ENCODE measurements around the gene BLOC1S5. TPM values are rescaled to one million over a fixed set of nuclear protein-coding genes. Genes with fewer than 3 reads are reported as not detected.

The BLOC1S5 gene
- total RNA-seq, 1 donor from 2014 or later = 13.8 TPM

DNA sequence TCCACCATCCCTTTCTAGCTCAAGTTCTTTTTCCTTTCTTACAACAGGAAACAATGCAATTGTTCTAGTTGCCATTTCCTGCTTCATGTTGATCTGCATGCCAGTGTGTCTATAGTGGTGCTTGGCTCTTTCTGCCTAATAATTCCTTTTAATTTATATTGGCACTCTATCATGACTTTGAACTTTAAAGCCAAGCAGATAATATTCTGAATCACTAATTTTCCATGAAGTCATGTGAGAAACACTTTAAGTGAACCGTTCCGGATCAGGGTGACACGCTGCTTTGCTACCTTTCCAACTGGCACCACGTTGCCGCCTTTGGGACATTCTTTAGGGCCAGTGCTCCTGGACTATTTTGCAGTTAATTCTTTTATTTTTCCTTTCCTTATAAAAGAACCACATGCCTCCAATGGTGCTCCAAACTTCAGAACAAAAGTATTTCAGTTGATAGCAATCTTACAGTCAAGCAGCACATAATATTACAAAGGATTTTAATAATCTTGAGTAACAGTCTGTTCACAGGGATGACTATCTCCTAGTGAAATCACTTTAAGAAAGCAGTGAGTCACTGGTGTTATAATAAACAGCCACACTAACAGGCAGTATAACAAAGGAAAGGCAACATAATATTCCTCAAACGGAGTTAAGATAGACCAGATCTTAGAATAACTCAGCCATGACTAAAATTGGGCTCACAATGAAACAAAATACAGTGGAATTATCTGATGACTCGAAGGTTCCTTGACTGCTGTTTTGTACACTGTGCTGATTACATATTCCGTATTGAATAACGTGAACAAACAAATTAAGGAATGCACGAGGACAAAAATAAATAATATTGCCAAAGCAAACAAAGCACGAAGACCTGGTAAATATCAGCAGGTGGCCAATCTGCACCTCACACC is 19.0 kb upstream of the BLOC1S5 start:
- intact Hi-C loops (cut with micrococcal nuclease) = no loop called here

DNA sequence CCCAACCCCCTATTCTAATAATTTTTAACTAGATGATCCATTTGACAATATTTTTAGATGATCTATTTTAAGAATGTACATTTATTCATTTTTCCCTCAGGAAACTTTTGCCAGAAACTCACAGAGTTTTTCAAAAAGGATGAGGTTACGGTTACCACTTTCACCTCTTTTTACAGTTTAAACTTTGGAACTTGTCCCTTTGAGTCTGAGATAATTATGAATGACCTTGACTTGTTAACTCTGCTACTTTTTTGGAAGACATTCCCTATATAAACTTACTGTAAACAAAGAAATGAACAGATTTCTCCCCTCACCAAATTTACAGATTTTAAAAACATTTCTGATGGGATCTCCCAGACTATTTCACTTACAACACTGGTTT is 18.4 kb upstream of the BLOC1S5 start:
- intact Hi-C loops (cut with micrococcal nuclease) = no loop called here
- H3K36me3 Mint-ChIP-seq (ENCODE audit: low read depth) = peaks cover 55% of the 10 kb centered on the region
- no peak for DNase-seq
- ATAC-seq (ENCODE audit: low read depth) = no peak
- H3K4me3 Mint-ChIP-seq = no peak overlapping the region
- TF ChIP-seq, protein P1, sequence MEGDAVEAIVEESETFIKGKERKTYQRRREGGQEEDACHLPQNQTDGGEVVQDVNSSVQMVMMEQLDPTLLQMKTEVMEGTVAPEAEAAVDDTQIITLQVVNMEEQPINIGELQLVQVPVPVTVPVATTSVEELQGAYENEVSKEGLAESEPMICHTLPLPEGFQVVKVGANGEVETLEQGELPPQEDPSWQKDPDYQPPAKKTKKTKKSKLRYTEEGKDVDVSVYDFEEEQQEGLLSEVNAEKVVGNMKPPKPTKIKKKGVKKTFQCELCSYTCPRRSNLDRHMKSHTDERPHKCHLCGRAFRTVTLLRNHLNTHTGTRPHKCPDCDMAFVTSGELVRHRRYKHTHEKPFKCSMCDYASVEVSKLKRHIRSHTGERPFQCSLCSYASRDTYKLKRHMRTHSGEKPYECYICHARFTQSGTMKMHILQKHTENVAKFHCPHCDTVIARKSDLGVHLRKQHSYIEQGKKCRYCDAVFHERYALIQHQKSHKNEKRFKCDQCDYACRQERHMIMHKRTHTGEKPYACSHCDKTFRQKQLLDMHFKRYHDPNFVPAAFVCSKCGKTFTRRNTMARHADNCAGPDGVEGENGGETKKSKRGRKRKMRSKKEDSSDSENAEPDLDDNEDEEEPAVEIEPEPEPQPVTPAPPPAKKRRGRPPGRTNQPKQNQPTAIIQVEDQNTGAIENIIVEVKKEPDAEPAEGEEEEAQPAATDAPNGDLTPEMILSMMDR (IDR thresholded peaks at IDR 0.05) = no peak
- no peaks in the 10 kb centered on the region for H3K27me3 Mint-ChIP-seq
- CTCF ChIA-PET = no interaction called here
- H3K4me1 Mint-ChIP-seq = peaks cover 4% of the 10 kb centered on the region
- no peak overlapping the region for H3K27ac Mint-ChIP-seq
- no peaks in the 10 kb centered on the region for H3K9me3 Mint-ChIP-seq
- POLR2A ChIA-PET = no interaction called here

More for the DNA sequence above, 19.0 kb upstream of the BLOC1S5 start:
- peaks cover 60% of the 10 kb centered on the region for H3K36me3 Mint-ChIP-seq (ENCODE audit: low read depth)
- DNase-seq (no peak), ATAC-seq (ENCODE audit: low read depth) (no peak)
- peaks cover 3% of the 10 kb centered on the region for H3K9me3 Mint-ChIP-seq
- TF ChIP-seq, protein P1 (IDR thresholded peaks at IDR 0.05) = no peak
- POLR2A ChIA-PET = no interaction called here
- CTCF ChIA-PET = no interaction called here
- peaks cover 4% of the 10 kb centered on the region for H3K4me1 Mint-ChIP-seq
- no peak overlapping the region for H3K27ac Mint-ChIP-seq
- H3K4me3 Mint-ChIP-seq = no peak overlapping the region
- no peaks in the 10 kb centered on the region for H3K27me3 Mint-ChIP-seq

DNA sequence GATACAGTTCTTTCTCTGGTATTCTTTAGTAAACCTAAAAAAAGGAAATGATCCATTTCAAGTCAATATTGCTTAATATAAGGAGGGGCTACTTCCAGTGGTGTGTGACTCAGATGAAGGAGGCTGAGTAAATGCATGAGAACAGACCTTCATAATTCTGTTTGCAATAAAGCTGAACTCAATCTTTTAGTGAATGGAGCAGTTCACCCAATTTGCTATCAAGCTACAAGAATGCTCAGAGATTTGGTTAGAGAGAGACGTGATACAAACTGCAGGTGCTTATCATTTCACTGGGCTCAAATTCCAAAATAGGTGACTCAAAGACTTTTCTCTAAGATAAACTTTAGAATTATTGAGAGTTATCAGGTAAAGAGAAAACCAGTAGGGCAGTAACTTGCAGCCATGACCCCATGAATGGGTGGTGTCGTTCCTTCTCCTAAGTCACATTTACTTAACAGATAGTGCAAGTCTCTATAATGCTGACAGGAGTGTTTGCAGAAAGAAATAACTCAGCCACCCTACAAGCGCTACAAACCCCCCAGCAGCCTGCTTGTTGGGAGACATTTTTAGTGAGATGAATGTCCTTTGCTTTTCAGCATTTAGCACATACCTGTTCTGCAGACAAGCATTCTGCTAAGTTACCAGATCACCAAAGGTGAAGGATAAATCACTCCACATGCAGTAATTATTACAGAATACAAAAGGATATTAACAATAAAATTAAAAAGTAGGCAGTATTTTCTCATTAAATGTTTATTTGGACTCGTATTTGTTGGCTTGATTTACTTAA is 16.4 kb upstream of the BLOC1S5 start:
- ATAC-seq (ENCODE audit: low read depth) (no peak), DNase-seq (no peak)
- H3K27ac Mint-ChIP-seq = no peak overlapping the region
- H3K4me1 Mint-ChIP-seq = peaks cover 4% of the 10 kb centered on the region
- peaks cover 37% of the 10 kb centered on the region for H3K36me3 Mint-ChIP-seq (ENCODE audit: low read depth)
- H3K4me3 Mint-ChIP-seq = no peak overlapping the region
- intact Hi-C loops (cut with micrococcal nuclease) = no loop called here
- H3K9me3 Mint-ChIP-seq = no peaks in the 10 kb centered on the region
- no peaks in the 10 kb centered on the region for H3K27me3 Mint-ChIP-seq
- POLR2A ChIA-PET = no interaction called here
- CTCF ChIA-PET = no interaction called here
- TF ChIP-seq, protein P1 (IDR thresholded peaks at IDR 0.05) = no peak

DNA sequence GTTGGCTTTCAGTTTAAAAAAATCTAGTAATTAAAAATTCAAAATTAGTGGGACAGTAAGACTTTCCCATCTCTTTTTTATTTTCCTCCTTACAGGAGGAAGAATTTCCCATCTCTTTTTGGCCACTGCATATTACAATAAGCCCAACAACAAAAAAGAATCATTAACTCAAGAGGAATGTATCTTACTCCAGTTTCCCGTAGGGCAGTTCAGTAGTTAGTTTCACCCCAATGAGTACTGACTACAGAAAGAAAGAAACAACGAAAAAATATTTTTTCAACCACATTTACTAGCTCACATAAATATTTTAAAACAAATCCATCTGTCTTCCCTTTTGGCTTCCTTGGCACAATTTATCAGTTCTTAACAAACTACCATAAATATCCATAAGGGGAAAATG is 14.9 kb upstream of the BLOC1S5 start:
- H3K27me3 Mint-ChIP-seq = no peaks in the 10 kb centered on the region
- H3K4me1 Mint-ChIP-seq = peaks cover 4% of the 10 kb centered on the region
- CTCF ChIA-PET = no interaction called here
- no peak overlapping the region for H3K27ac Mint-ChIP-seq
- POLR2A ChIA-PET = no interaction called here
- H3K36me3 Mint-ChIP-seq (ENCODE audit: low read depth) = peaks cover 32% of the 10 kb centered on the region
- DNase-seq = no peak
- TF ChIP-seq, protein P1 (IDR thresholded peaks at IDR 0.05) = no peak
- intact Hi-C loops (cut with micrococcal nuclease) = no loop called here
- no peak for ATAC-seq (ENCODE audit: low read depth)
- no peak overlapping the region for H3K4me3 Mint-ChIP-seq
- no peaks in the 10 kb centered on the region for H3K9me3 Mint-ChIP-seq

DNA sequence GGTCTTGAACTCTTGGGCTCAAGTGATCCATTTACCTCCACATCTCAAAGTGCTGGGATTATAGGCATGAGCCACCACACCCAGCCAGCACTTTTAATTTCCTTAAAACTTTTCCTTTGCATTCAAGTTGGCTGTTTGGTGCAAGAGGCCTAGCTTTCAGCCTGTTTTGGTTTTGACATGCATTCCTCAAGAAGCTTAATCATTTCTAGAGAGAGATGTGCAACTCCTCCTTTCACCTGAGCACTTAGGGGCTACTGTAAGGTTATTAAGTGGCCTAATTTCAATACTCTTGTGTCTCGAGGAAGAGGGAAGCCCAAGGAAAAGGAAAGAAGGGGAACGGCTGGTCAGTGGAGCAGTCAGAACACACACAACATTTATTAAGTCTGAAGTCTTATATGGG is 13.8 kb upstream of the BLOC1S5 start:
- ATAC-seq (ENCODE audit: low read depth) (no peak), DNase-seq (no peak)
- POLR2A ChIA-PET = no interaction called here
- Mint-ChIP-seq H3K9me3 (no peaks in the 10 kb centered on the region), H3K36me3 (ENCODE audit: low read depth) (peaks cover 24% of the 10 kb centered on the region), H3K27ac (no peak overlapping the region), H3K4me1 (peaks cover 4% of the 10 kb centered on the region), H3K4me3 (no peak overlapping the region), H3K27me3 (no peaks in the 10 kb centered on the region)
- intact Hi-C loops (cut with micrococcal nuclease) = no loop called here
- CTCF ChIA-PET = no interaction called here
- TF ChIP-seq, protein P1 (IDR thresholded peaks at IDR 0.05) = no peak
